ENCODE results near the gene ERBB4. TPM values are rescaled to one million over a fixed set of nuclear protein-coding genes. Genes with fewer than 3 reads are reported as not detected.

Gene ERBB4
- total and polyA plus RNA-seq, 2 of the 8 experiments (the other 6 are each of a cell fraction or from before 2014, with no cell fraction given) = 0.34 to 1.3 TPM

DNA sequence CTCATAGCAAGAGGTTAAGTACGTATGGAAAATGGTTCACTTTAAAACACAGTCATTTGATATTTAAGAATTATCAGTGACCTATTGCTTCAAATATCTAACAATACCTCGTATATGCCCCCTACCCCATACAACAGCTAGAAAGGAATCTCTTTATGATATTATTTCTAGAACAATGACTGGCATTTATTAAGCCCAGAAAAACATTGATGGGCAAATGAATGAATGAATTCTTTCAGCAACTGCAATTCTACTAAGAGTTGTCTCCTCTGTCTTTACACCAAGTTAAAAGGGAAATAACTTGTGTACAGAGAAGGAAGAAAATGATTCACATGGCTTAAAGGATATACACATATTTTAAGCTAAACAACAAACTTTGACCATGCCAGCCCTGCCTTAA, 384.7 kb downstream of the ERBB4 start:
- WGBS, 2 experiments (ENCODE audit: extremely low coverage in 1 of 2, insufficient coverage in 1 of 2, insufficient read length in 1 of 2, insufficient replicate concordance in 2 of 2, low coverage in 1 of 2, low lambda C conversion rate in 2 of 2, missing lambda C conversion rate in 1 of 2) = 97% methylated on average over 2 of the region's 2 CpGs; no CpG with 5 or more reads in 1 of the 2 experiments
- CTCF ChIA-PET (ENCODE audit: partially characterized antibody) = no interaction called here
- Histone ChIP-seq H4K5ac (ENCODE audit: insufficient read length, low read depth, low read length) (no peak overlapping the region), H3K4me2 (ENCODE audit: insufficient read depth in 1 of 2, low read depth in 2 of 2, low read length in 2 of 2) (no peak overlapping the region), H4K8ac (ENCODE audit: extremely low read depth, insufficient read depth, low read length) (no peak overlapping the region), H3K27ac (ENCODE audit: low read depth, low read length) (no peak overlapping the region), H3K14ac (ENCODE audit: insufficient read length) (no peak overlapping the region), H2BK12ac (ENCODE audit: low read depth, low read length) (no peak overlapping the region), H2AFZ (ENCODE audit: low read length) (no peak overlapping the region), H3K79me1 (ENCODE audit: low read depth, low read length) (no peaks in the 10 kb centered on the region), H3K4me3 (ENCODE audit: extremely low read depth in 1 of 4, insufficient read depth in 2 of 4, low read depth in 3 of 4, low read length in 4 of 4) (no peak overlapping the region), H3K9me3 (ENCODE audit: insufficient read depth in 2 of 2, low read depth in 1 of 2, low read length in 1 of 2) (no peaks in the 10 kb centered on the region), H3K18ac (ENCODE audit: extremely low read depth, low read length) (no peak overlapping the region), H3K27me3 (replicated peaks in 1 of 4; ENCODE audit: control insufficient read depth in 3 of 4, extremely low read depth in 1 of 4, insufficient read depth in 3 of 4, low read length in 3 of 4) (no peaks in the 10 kb centered on the region), H3K4me1 (replicated peaks in 1 of 4; ENCODE audit: control insufficient read depth in 3 of 4, insufficient read depth in 4 of 4, low read length in 3 of 4) (no peaks in the 10 kb centered on the region), H2BK5ac (ENCODE audit: low read depth, low read length) (no peak overlapping the region), H3K4ac (replicated peaks; ENCODE audit: insufficient read length, low read depth, low read length) (no peak overlapping the region), H3K23ac (ENCODE audit: insufficient read length) (no peak overlapping the region), H3K23me2 (ENCODE audit: low read depth, low read length) (no peaks in the 10 kb centered on the region), H2BK15ac (ENCODE audit: low read length) (no peak overlapping the region), H3K79me2 (ENCODE audit: control insufficient read depth in 1 of 2, insufficient read depth in 2 of 2, low read length in 2 of 2) (no peaks in the 10 kb centered on the region), H2AK5ac (ENCODE audit: low read depth, low read length) (no peak overlapping the region), H2BK20ac (ENCODE audit: low read length) (no peak overlapping the region), H3K36me3 (ENCODE audit: control insufficient read depth in 2 of 4, insufficient read depth in 4 of 4, low read length in 3 of 4) (no peaks in the 10 kb centered on the region), H4K91ac (replicated peaks; ENCODE audit: insufficient read length, low read length) (no peak overlapping the region), H3K56ac (replicated peaks; ENCODE audit: insufficient read length, low read depth, low read length) (no peak overlapping the region), H3K9ac (replicated peaks in 1 of 4; ENCODE audit: extremely low read depth in 1 of 4, low read depth in 3 of 4, low read length in 3 of 4) (no peak overlapping the region), H2BK120ac (replicated peaks; ENCODE audit: low read depth, low read length) (no peak overlapping the region), H4K20me1 (replicated peaks in 1 of 2; ENCODE audit: control insufficient read depth in 1 of 2, insufficient read depth in 2 of 2, low read length in 2 of 2) (no peaks in the 10 kb centered on the region)
- FAIRE-seq = no peak
- POLR2A ChIA-PET (ENCODE audit: partially characterized antibody) = no interaction called here
- TF ChIP-seq EP300 (IDR thresholded peaks at IDR 0.05; ENCODE audit: borderline replicate concordance in 1 of 2, low read depth in 2 of 2, low read length in 2 of 2) = no peak
- no peak for TF ChIP-seq TAF1 (IDR thresholded peaks at IDR 0.05; ENCODE audit: low read depth, low read length)
- TF ChIP-seq TBP (IDR thresholded peaks at IDR 0.05; ENCODE audit: low read depth, low read length) = no peak
- no peak for TF ChIP-seq BCL11A (IDR thresholded peaks at IDR 0.05; ENCODE audit: low read depth in 2 of 2, low read length in 2 of 2)
- TF ChIP-seq, protein P1, sequence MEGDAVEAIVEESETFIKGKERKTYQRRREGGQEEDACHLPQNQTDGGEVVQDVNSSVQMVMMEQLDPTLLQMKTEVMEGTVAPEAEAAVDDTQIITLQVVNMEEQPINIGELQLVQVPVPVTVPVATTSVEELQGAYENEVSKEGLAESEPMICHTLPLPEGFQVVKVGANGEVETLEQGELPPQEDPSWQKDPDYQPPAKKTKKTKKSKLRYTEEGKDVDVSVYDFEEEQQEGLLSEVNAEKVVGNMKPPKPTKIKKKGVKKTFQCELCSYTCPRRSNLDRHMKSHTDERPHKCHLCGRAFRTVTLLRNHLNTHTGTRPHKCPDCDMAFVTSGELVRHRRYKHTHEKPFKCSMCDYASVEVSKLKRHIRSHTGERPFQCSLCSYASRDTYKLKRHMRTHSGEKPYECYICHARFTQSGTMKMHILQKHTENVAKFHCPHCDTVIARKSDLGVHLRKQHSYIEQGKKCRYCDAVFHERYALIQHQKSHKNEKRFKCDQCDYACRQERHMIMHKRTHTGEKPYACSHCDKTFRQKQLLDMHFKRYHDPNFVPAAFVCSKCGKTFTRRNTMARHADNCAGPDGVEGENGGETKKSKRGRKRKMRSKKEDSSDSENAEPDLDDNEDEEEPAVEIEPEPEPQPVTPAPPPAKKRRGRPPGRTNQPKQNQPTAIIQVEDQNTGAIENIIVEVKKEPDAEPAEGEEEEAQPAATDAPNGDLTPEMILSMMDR (IDR thresholded peaks at IDR 0.05; ENCODE audit: control extremely low read depth in 1 of 3, insufficient read depth in 1 of 3, low read depth in 1 of 3, low read length in 3 of 3) = no peak
- TF ChIP-seq BACH1 (IDR thresholded peaks at IDR 0.05; ENCODE audit: low read length) = no peak
- no peak for TF ChIP-seq ZNF274 (IDR thresholded peaks at IDR 0.05; ENCODE audit: borderline replicate concordance, extremely low read depth, low read length)
- TF ChIP-seq GTF2F1 (IDR thresholded peaks at IDR 0.05; ENCODE audit: borderline replicate concordance, low read depth, low read length) = no peak
- no peak for TF ChIP-seq SIX5 (IDR thresholded peaks at IDR 0.05; ENCODE audit: low read depth, low read length)
- TF ChIP-seq MAFK (IDR thresholded peaks at IDR 0.05; ENCODE audit: low read depth, low read length) = no peak
- TF ChIP-seq ASH2L (IDR thresholded peaks at IDR 0.05; ENCODE audit: low read length) = no peak
- no peak for DNase-seq (ENCODE audit: low read depth in 1 of 2, low spot score in 2 of 2)
